ENCODE results near the gene ERI3. TPM values are rescaled to one million over a fixed set of nuclear protein-coding genes. Genes with fewer than 3 reads are reported as not detected.

ERI3 gene
- total RNA-seq, 4 donors from 2014 or later: 31.9 to 58.8 (median 48.1) TPM

DNA sequence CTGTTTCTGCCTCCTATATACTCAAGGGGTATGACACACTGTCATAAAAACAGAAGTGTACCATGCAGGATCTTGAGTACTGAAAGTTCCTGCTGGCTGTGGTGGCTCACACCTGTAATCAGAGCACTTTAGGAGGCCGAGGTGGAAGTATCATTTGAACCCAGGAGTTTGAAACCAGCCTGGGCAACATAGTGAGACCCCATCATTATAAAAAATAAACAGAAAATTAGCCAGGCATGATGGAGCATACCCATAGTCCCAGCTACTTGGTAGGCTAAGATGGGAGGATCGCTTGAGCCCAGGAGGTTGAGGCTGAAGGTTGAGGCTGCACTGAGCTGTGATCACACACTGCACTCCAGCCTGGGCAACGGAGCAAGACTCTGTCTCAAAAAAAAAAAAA is 20.1 kb downstream of the ERI3 start:
- WGBS, 2 donors (ENCODE audit: low coverage in 1 of 2): 97 to 100% methylated on average over 2 to 3 of the region's 3 CpGs
- TF ChIP-seq, protein P1, sequence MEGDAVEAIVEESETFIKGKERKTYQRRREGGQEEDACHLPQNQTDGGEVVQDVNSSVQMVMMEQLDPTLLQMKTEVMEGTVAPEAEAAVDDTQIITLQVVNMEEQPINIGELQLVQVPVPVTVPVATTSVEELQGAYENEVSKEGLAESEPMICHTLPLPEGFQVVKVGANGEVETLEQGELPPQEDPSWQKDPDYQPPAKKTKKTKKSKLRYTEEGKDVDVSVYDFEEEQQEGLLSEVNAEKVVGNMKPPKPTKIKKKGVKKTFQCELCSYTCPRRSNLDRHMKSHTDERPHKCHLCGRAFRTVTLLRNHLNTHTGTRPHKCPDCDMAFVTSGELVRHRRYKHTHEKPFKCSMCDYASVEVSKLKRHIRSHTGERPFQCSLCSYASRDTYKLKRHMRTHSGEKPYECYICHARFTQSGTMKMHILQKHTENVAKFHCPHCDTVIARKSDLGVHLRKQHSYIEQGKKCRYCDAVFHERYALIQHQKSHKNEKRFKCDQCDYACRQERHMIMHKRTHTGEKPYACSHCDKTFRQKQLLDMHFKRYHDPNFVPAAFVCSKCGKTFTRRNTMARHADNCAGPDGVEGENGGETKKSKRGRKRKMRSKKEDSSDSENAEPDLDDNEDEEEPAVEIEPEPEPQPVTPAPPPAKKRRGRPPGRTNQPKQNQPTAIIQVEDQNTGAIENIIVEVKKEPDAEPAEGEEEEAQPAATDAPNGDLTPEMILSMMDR (IDR thresholded peaks at IDR 0.05): no peak
- TF ChIP-seq POLR2A (IDR thresholded peaks at IDR 0.05) (no peak), POLR2AphosphoS5 (IDR thresholded peaks at IDR 0.05) (no peak), EP300 (IDR thresholded peaks at IDR 0.05) (no peak)
- Histone ChIP-seq H3K27me3 (no peaks in the 10 kb centered on the region), H3K36me3 (peaks cover 6 to 68% of the 10 kb centered on the region in 2 donors), H3K4me1 (no peaks in the 10 kb centered on the region), H3K4me3 (no peak overlapping the region), H3K9me3 (no peaks in the 10 kb centered on the region), H3K27ac (no peak overlapping the region)
- ATAC-seq: no peak

DNA sequence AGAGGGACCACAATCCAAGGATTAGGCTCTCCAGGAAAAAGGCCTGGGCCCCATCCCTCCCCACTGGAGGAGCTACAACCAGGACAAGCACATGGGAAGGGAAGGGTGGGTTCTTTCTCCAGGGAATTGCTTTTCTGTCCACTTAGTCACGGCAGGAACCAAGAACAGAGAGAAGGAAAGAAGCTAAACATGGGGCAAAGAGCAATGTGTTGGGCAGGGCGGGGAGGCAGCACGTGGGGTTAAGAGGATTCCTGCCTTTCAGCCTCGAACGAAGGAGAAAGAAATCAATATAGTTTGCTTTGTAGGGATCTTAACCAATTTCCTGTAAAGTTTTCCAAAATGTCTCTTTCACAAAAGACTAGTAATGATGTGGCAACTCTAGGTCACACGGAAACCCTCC is 21.7 kb downstream of the ERI3 start:
- H3K27me3 ChIP-seq: no peaks in the 10 kb centered on the region
- no peaks in the 10 kb centered on the region for H3K9me3 ChIP-seq
- TF ChIP-seq POLR2AphosphoS5 (IDR thresholded peaks at IDR 0.05) (no peak), POLR2A (IDR thresholded peaks at IDR 0.05) (no peak), EP300 (IDR thresholded peaks at IDR 0.05) (no peak)
- TF ChIP-seq, protein P1 (IDR thresholded peaks at IDR 0.05): no peak
- H3K36me3 ChIP-seq: peaks cover under 1 to 61% of the 10 kb centered on the region in 2 donors
- no peak overlapping the region for H3K27ac ChIP-seq
- H3K4me1 ChIP-seq: peaks cover 0 to 10% (median 6%) of the 10 kb centered on the region in 3 donors
- 73 to 79% methylated on average over 2 to 4 of the region's 6 CpGs for WGBS, 2 donors (ENCODE audit: low coverage in 1 of 2)
- no peak overlapping the region for H3K4me3 ChIP-seq
- ATAC-seq: no peak

DNA sequence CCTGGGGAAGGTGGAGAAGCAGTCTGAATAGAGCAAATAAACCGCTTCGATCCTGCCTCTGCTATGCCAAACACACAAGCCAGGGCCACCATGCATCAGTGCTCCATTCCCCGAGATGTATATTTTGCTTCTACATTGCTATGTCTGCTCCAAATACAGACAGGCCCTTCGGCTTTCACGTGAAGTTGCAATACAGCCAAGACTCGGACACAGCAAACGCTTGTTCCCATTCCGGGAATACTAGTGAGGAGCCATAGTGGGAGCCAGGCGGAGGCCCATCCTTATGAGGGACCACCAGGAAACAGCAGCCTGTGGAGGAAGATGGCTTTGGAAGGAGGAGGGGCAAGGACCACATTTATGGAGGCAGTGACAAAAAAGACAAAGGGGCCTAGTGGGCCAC is 22.6 kb downstream of the ERI3 start:
- 90% methylated on average over 2 of the region's 9 CpGs; no CpG with 5 or more reads in 1 of the 2 donors for WGBS, 2 donors (ENCODE audit: low coverage in 1 of 2)
- no peak for ATAC-seq
- Histone ChIP-seq H3K27me3 (no peaks in the 10 kb centered on the region), H3K4me3 (no peak overlapping the region), H3K9me3 (no peaks in the 10 kb centered on the region), H3K36me3 (peaks cover 0 to 52% of the 10 kb centered on the region in 2 donors), H3K4me1 (peaks cover 0 to 19% (median 8%) of the 10 kb centered on the region in 3 donors), H3K27ac (no peak overlapping the region)
- TF ChIP-seq POLR2AphosphoS5 (IDR thresholded peaks at IDR 0.05) (no peak), POLR2A (IDR thresholded peaks at IDR 0.05) (no peak), EP300 (IDR thresholded peaks at IDR 0.05) (no peak)
- TF ChIP-seq, protein P1 (IDR thresholded peaks at IDR 0.05): no peak

DNA sequence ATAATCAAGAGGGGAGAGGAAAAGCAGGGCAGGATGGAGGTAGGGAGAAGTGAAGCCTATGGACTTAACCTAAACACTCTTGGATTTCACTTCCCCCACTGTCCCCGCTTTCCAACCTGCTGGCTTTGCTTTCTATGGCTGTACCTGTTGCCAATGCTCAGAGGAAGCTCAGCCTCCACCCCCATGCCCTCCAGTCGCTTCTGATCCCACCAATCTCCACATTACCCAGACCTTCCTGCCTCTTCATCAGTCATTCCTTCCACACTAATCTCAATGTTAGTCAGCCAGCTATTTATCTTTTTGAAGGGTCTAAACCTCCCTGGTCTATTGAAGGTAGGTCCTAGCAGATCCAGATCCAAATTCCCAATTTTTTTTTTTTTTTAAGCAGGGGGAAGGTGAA is 24.1 kb downstream of the ERI3 start:
- no peak for ATAC-seq
- H3K27me3 ChIP-seq: no peaks in the 10 kb centered on the region
- H3K4me1 ChIP-seq: peaks cover 0 to 27% (median 8%) of the 10 kb centered on the region in 3 donors
- H3K36me3 ChIP-seq: peaks cover 0 to 36% of the 10 kb centered on the region in 2 donors
- H3K4me3 ChIP-seq: no peak overlapping the region
- H3K9me3 ChIP-seq: no peaks in the 10 kb centered on the region
- H3K27ac ChIP-seq: no peak overlapping the region
- no peak for TF ChIP-seq POLR2AphosphoS5 (IDR thresholded peaks at IDR 0.05)
- no peak for TF ChIP-seq EP300 (IDR thresholded peaks at IDR 0.05)
- TF ChIP-seq POLR2A (IDR thresholded peaks at IDR 0.05): no peak
- TF ChIP-seq, protein P1 (IDR thresholded peaks at IDR 0.05): no peak
- WGBS, 2 donors (ENCODE audit: low coverage in 1 of 2): 85 to 100% methylated on average over 2 of the region's 2 CpGs

DNA sequence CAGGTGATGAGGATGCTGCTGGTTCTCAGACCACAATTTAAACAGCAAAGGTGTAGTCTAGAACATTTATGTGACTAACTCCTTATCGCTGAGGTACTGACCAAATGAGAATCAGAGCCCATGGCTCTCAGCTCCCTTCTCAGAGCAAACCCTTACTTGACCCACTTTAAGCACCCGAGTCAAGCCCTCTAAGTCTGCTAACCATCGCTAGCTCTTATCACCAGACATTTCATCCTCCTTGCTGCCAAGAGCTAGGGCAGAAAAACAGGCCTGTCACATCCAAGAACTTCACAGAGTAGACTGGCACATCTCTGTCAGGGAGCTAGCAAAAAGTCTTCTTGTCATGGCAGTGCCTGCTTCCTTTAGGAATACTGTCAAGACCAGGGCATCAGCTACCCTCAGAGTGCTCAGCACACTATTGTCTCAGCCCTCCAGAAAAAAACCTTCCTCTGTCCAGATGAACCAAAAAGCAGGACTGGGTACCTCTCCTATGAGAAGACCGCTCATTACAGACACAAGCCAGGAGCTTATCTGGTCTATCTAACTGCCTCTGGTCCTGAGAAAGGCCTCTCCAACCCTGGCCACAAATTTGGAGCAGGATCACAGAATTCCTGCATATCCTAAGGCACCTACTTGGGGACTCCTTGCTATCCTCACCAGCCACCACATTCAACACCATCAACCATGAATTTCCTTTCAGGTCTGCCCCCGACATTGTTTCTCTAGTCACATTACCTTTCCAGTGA is 26.2 kb downstream of the ERI3 start:
- H3K9me3 ChIP-seq: no peaks in the 10 kb centered on the region
- peaks cover 0 to 18% of the 10 kb centered on the region in 2 donors for H3K36me3 ChIP-seq
- H3K27me3 ChIP-seq: no peaks in the 10 kb centered on the region
- H3K4me3 ChIP-seq: no peak overlapping the region
- WGBS, 2 donors (ENCODE audit: low coverage in 1 of 2): 76 to 86% methylated on average over 1 to 4 of the region's 5 CpGs
- peaks cover 0 to 27% (median 8%) of the 10 kb centered on the region in 3 donors for H3K4me1 ChIP-seq
- ATAC-seq: no peak
- TF ChIP-seq POLR2A (IDR thresholded peaks at IDR 0.05): no peak
- no peak for TF ChIP-seq POLR2AphosphoS5 (IDR thresholded peaks at IDR 0.05)
- no peak for TF ChIP-seq EP300 (IDR thresholded peaks at IDR 0.05)
- TF ChIP-seq, protein P1 (IDR thresholded peaks at IDR 0.05): no peak
- H3K27ac ChIP-seq: peak overlapping the region in 2 of 4 donors; percentile 17 to 54

Data from gastroesophageal sphincter (tissue), 4 donors.